Stimulated activated CD8-positive, alpha-beta memory T cell treated with anti-CD3 and anti-CD28 coated beads, Interleukin-7, amount 100 ng/mL, for 24 hours (primary cell): ENCODE data around the gene ABI1.

ENCODE experiments used
- DNase-seq: peaks from one replicate; pipeline ENCODE4 v3.0.0-alpha.2; 2020; ENCODE audit warnings: low read depth

ABI1 gene

GRCh38 chr10:26854524-26854923 lies 6.2 kb downstream of the ABI1 start:
- DNase-seq, result no peak

- DNase-seq, result no peak
These were observed 16.3 kb downstream of the ABI1 start for GRCh38 chr10:26844396-26844975.

DNA sequence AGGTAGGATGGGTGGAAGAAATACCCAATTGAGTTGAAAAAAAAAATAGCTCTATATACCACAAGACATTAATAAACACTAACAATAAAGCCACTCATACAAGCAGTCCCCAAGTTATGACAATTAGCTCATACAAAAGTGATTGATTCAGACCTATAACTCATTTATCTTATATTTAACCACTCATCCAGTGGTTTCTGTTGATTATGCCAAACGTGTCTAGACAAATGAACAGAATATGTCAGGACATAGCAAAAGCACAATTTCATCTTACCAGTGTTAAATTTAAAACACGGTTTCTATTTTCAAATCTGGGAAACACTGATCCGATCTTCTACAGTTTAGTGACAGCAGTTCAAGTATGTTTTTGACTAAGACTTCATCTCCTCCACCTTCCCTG lies 17.0 kb downstream of the ABI1 start:
- no peak for DNase-seq

DNA sequence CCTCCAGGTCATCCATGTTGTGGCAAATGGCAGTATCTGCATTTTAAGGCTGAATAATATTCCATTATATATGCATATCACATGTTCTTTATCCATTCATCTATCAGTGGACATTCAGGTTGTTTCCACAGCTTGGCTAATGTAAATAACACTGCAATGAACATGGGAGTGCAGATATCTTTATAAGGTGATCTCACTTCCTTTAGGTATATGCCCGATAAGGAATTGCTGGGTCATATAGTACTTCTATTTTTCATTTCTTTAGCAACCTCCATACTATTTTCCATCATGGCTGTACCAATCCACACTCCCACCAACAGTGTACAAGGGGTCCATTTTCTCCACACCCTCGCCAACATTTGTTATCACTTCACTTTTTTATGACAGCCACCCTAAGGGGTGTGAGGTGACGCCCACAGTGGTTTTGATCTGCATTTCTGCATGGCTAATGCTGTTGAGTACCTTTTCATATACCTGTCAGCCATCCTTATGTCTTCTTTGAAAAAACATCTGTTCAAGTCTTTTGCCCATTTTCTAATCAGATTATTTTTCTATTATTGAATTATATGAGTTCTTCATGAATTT lies 18.9 kb downstream of the ABI1 start:
- no peak for DNase-seq

- DNase-seq, result no peak
These were observed 19.6 kb downstream of the ABI1 start for GRCh38 chr10:26840938-26841732.

DNA sequence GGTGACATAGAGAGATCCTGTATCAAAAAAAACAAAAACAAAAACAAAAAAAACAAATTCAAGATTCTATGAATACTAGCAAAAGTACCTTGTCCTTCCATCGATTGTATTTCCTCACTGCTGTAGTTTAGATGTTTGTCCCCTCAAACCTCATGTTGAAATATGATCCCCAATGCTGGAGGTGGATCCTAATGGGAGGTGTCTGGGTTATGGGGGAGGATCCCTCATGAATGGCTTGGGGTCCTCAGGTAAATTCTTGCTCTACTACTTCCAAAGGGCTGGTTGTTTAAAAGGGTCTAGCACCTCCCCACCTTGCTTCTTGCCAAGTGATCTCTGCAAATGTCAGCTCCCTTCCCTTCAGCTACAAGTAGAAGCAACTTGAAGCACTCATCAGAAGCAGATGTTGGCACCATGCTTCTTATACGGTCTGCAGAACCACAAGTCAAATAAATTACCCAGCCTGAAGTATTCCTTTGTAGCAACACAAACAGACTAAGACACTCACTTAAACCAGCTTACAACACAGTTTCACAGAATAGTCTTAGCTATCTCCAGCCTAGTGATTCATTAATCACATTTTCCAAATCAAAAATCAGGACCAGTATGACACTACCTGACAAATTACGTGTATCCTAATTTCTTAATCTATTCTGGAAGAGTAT lies 20.7 kb downstream of the ABI1 start:
- DNase-seq, result no peak

- DNase-seq, result no peak
These were observed 23.6 kb downstream of the ABI1 start for GRCh38 chr10:26837139-26837538.

DNA sequence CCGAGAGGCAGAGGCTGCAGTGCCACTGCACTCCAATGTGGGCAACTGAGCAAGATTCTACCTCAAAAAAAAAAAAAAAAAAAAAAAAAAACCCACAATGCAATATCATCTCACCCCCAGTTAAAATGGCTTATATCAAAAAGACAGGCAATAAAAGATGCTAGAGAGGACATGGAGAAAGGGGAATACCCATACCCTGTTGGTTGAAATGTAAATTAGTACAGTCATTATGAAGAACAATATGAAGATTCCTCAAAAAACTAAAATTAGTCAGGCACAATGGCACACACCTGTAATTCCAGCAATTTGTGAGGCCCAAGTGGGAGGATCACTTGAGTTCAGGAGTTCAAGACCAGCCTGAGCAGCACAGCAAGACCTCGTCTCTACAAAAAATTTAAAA lies 25.7 kb downstream of the ABI1 start:
- DNase-seq, result no peak

- DNase-seq, result no peak
These were observed 27.8 kb downstream of the ABI1 start for GRCh38 chr10:26832960-26833359.

DNA sequence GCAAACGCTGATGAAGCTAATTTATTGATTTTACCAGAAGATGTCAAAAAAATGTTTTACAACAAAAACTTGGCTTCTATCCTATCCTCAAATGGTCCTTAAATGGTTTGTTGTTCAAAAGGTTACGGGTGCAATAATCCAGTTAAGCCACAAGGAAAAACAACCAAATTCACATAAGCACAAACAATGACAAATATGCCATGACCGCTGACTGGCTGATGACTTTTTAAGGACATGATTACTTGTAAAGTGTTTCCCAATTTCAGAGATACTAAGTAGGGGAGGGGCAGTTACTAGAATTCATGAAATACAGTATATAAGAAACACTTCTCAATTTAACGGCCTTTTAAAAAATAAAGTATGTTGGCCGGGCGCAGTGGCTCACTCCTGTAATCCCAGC lies 28.8 kb downstream of the ABI1 start:
- no peak for DNase-seq

GRCh38 chr10:26829810-26830515 lies 30.8 kb downstream of the ABI1 start:
- no peak for DNase-seq

- no peak for DNase-seq
These were observed 36.6 kb downstream of the ABI1 start for GRCh38 chr10:26824015-26824690.

DNA sequence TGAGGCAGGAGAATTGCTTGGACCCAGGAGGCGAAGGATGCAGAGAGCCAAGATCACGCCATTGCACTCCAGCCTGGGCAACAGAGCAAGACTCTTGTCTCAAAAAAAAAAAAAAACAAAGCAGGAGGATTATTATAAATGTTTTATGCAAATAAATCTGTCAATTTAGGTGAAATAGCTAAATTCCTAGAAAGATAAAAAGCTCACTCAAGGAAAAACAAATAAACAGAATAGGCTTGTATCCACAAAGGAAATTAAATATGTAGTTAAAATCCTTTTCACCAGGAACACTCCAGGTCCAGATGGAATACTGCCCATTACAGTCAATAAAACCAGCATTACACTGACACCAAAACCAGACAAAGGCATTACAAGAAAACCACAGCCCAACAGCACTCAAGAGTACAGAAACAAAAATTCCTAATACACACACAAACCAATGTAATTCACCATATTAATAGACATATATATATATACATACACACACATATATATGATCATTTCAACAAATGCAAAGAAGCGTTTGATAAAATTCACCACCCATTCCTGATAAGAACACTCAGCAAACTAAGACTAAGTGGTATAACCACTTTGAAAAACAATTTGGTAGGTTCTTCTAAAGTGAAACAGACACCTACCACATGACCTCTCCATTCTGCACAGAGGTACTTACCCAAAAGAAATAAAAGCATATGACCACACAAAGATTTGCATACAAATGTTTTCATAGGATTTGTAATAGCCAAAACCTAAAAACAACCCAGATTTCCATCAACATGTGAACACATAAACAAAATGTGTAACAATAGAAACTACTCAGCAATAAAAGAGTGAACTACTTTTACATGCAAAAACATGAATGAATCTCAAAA lies 38.8 kb downstream of the ABI1 start:
- DNase-seq, result no peak

DNA sequence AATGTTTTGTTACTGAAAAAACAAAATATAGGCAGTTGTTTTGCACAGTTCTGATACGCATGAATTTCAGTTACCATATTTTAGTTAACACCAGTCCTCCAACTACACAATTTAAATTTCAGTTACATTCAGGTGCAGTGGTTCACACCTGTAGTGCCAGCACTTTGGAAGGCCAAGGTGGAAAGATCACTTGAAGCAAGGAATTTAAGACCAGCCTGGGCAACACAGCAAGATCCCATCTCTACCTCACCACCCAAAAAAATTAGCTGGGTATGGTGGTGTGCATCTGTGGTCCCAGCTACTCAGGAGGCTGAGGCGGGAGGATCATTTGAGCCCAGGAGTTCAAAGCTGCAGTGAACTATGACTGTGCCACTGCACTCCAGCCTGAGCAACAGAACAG lies 45.3 kb downstream of the ABI1 start:
- no peak for DNase-seq

- DNase-seq, result no peak
These were observed 50.2 kb downstream of the ABI1 start for GRCh38 chr10:26810435-26811026.

- no peak for DNase-seq
These were observed 50.8 kb downstream of the ABI1 start for GRCh38 chr10:26809973-26810372.

GRCh38 chr10:26807532-26807931 lies 53.2 kb downstream of the ABI1 start:
- DNase-seq, result no peak

DNA sequence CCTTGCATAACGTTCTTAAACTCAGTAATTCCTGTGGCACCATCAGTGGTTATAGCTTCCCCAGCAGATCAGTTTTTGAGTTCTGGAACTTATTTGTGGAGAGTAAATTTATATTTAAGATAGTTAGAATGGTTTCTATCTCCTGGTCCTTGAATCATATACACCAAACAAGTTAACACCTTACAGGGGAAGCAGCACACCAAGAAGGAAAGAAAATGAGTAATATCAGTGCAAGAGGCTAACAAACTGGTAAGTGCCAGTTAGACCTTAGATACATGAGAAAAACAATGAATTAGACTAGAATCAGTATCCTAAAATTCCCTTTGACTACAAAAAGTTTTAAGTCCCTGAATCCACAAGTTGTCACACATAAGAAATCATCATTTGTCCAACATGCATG lies 54.2 kb downstream of the ABI1 start:
- DNase-seq, result no peak

DNA sequence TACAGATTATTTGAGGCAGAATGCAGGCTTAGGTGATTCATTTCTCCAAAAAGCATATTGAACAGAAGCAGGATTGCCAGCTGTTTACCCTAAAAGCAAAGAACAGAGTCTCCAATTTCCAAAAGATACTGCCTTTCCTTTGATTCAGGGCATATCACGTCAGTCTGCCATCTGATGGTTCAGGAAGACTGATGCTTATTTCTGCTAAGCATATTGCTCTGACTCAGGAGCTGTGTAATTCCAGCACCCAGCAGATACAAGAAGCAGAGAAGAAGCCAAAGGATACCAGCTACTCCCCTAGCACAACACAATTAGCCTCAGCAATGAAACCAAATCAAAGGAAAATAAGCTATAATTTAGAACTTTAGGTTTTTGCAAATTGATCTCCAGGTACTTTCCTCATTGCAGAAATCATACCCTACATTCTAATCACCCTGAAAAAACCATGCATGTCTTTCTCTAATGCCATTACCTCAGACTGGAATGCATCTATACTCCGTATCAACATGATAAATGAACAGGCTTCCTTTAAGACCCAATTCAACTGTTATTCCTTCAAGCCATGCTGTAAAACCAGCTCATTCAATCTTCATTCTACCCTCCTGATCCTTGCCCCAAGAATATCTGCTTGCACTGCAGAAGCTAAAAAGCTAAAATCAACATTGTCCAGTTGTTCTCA lies 55.1 kb downstream of the ABI1 start:
- no peak for DNase-seq
